Tibial nerve (tissue), 3 donors: ENCODE measurements around the gene ARMS2.

Source experiments
- CTCF ChIP-seq, 5 experiments: fragments of 200-600 bp in 3 of 5; fragments of 450-650 bp in 2 of 5; sonication (generic) in 3 of 5; IDR thresholded peaks; one replicate each; pipeline ENCODE4 v1.5.1; 2016 to 2019; ENCODE audit warnings: antibody characterized with exemption in 5 of 5, mild to moderate bottlenecking in 3 of 5, moderate library complexity in 2 of 5
- POLR2A ChIP-seq, 2 donors: fragments of 450-650 bp; IDR thresholded peaks; one replicate each; pipeline ENCODE4 v1.6.1; 2017; ENCODE audit warnings: antibody characterized with exemption in 2 of 2, mild to moderate bottlenecking in 2 of 2, moderate library complexity in 2 of 2

- TF ChIP-seq CTCF (IDR thresholded peaks at IDR 0.05) = no peak
- no peak for TF ChIP-seq POLR2A (IDR thresholded peaks at IDR 0.05)
These were observed at the start of gene ARMS2 for GRCh38 chr10:122454603-122455080.
